T-cell (primary cell): ENCODE results near the gene MLST8. TPM values are rescaled to one million over a fixed set of nuclear protein-coding genes. Genes with fewer than 3 reads are reported as not detected.

Experiments used
- ATAC-seq, 4 experiments: fragments of 200-7000 bp in 3 of 4; fragments of 150-1000 bp in 1 of 4; cut with Tn5 transposase; replicated peaks in 1 of 4; 1 replicate in 3 of 4; 2 replicates in 1 of 4; pipeline ENCODE4 v1.10.0; 2021; ENCODE audit warnings: moderate library complexity in 3 of 4, mild to moderate bottlenecking in 2 of 4, moderate number of reproducible peaks in 1 of 4
- CTCF ChIA-PET, 2 donors: fragments of 300-600 bp; sonication (Branson Sonifier 250); formaldehyde crosslinking; loops; one replicate each; lab custom pipeline; 2022; ENCODE audit warnings: antibody characterized with exemption in 2 of 2; lab: Charles Lee
- POLR2A ChIA-PET, 2 donors: fragments of 300-600 bp; sonication (Branson Sonifier 250); formaldehyde crosslinking; loops; one replicate each; lab custom pipeline; 2022; ENCODE audit warnings: antibody characterized with exemption in 2 of 2; lab: Charles Lee
- DNase-seq, 35 experiments: peaks; one replicate each; pipeline versions ENCODE4 v3.0.0 to v3.0.0-alpha.2; 2013 to 2023
- H3K27ac ChIP-seq: one replicate; pipeline ENCODE4 v1.5.1; 2013; ENCODE audit warnings: low read length
- H3K27me3 ChIP-seq, 2 experiments: replicated peaks in 1 of 2; 1 replicate in 1 of 2; 2 replicates in 1 of 2; pipeline versions ENCODE4 v1.6.1 to v1.7.0; 2013; ENCODE audit warnings: low read length in 1 of 2, mixed read lengths in 1 of 2; ENCODE audit not compliant: control insufficient read depth in 2 of 2, insufficient read depth in 2 of 2; ENCODE audit errors: extremely low read depth in 1 of 2
- H3K36me3 ChIP-seq, 2 donors: 1 replicate in 1 of 2; 2 replicates in 1 of 2; pipeline versions ENCODE4 v1.6.1 to v1.7.0; 2013; ENCODE audit warnings: low read length in 1 of 2; ENCODE audit not compliant: control insufficient read depth in 2 of 2, insufficient read depth in 1 of 2; ENCODE audit errors: extremely low read depth in 1 of 2
- H3K4me1 ChIP-seq, 2 experiments: 1 replicate in 1 of 2; 2 replicates in 1 of 2; pipeline versions ENCODE4 v1.6.1 to v1.7.0; 2013; ENCODE audit warnings: low read length in 2 of 2, mixed read lengths in 1 of 2; ENCODE audit not compliant: insufficient read depth in 2 of 2, control insufficient read depth in 1 of 2; ENCODE audit errors: extremely low read depth in 1 of 2
- H3K4me3 ChIP-seq, 2 donors: 1 replicate in 1 of 2; 2 replicates in 1 of 2; pipeline versions ENCODE4 v1.5.1 to v1.7.0; 2013; ENCODE audit warnings: mild to moderate bottlenecking in 2 of 2, low read length in 1 of 2, moderate library complexity in 1 of 2; ENCODE audit not compliant: control insufficient read depth in 1 of 2; ENCODE audit errors: extremely low read depth in 1 of 2
- H3K9me3 ChIP-seq: 2 replicates; pipeline ENCODE4 v1.7.0; 2013
- H3K27ac Mint-ChIP-seq, 2 donors: one replicate each; pipeline ENCODE4 v1.8.0; 2020 to 2021; ENCODE audit warnings: mild to moderate bottlenecking in 2 of 2, mixed read lengths in 2 of 2
- H3K27me3 Mint-ChIP-seq, 2 donors: one replicate each; pipeline ENCODE4 v1.8.0; 2021 to 2022; ENCODE audit warnings: mixed read lengths in 2 of 2
- H3K36me3 Mint-ChIP-seq: one replicate; pipeline ENCODE4 v1.8.0; 2021; ENCODE audit warnings: mixed read lengths
- H3K4me1 Mint-ChIP-seq, 3 donors: one replicate each; pipeline ENCODE4 v1.8.0; 2020 to 2022; ENCODE audit warnings: mixed read lengths in 3 of 3, mild to moderate bottlenecking in 1 of 3
- H3K4me3 Mint-ChIP-seq, 3 donors: one replicate each; pipeline ENCODE4 v1.8.0; 2020 to 2022; ENCODE audit warnings: mild to moderate bottlenecking in 3 of 3, mixed read lengths in 3 of 3, moderate library complexity in 3 of 3
- H3K9me3 Mint-ChIP-seq, 3 donors: one replicate each; pipeline ENCODE4 v1.8.0; 2020 to 2022; ENCODE audit warnings: mixed read lengths in 3 of 3
- WGBS: methylation state at CpG from one replicate; pipeline ENCODE4 v1.1.5; 2013; ENCODE audit warnings: missing lambda C conversion rate; ENCODE audit not compliant: insufficient coverage; 5-methylcytosine and 5-hydroxymethylcytosine counted together
- total RNA-seq, 35 experiments: library from RNA in 6 of 35; stranded (reverse) in 6 of 35; fragments of 120-200 nt in 1 of 35; gene quantifications; one replicate each; pipeline versions ENCODE4 v1.2.1 to v1.2.4 and lab custom pipeline; 2013 to 2026

MLST8 gene
- total RNA-seq, 5 donors from 2014 or later (not counting 1 experiment from before 2014, with no cell fraction given) = 26.2 to 32.5 (median 30.2) TPM

GRCh38 chr16:2244301-2244700 lies 39.0 kb downstream of the MLST8 start:
- CTCF ChIA-PET = no interaction called here
- WGBS = 94% methylated on average over 11 of the region's 17 CpGs

DNA sequence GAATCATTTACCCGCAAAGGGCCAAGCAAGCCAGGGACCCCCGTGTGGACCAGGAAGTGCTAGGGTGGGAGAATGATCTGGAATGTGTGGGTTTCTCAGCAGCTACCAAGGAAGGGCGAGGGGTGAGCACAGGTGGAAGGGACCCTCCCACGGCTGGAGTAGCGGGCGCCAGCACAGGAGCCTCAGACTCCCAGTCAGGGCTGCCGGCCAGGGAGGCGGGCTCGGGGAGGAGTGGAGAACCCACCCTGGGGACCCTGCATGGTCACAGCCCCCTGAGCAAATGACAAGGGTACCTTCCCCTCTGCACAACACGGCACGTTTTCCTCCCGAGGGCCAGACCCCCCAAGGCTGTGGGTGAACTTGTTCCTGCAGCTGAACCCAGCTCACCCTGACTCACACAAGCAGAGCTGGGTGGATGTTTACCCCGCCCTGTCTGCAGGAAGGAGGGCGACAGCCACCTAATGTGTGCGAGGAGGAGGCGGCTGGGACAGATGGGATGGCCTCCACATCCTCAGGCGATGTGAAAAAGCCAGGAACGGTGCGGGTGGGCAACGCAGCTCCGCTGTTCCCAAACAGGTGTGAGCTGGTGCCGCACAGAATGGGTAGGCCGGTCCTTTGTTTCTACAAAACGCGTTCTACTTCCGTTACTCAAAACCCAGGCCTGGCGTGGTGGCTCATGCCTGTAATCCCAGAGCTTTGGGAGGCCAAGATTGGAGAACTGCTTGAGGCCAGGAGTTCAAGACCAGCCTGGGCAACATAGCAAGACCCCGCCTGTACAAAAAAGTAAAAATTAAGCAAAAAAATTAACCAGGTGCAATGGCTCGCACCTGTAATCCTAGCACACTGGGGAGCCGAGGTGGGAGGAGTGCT lies 39.9 kb downstream of the MLST8 start:
- CTCF ChIA-PET = no interaction called here
- Mint-ChIP-seq H3K36me3 (peaks cover 6% of the 10 kb centered on the region), H3K9me3 (no peaks in the 10 kb centered on the region), H3K4me1 (peaks cover 0 to 2% (median 2%) of the 10 kb centered on the region in 3 donors), H3K27ac (no peak overlapping the region), H3K4me3 (no peak overlapping the region), H3K27me3 (no peaks in the 10 kb centered on the region)
- H3K27me3 ChIP-seq = no peaks in the 10 kb centered on the region
- H3K4me1 ChIP-seq = peaks cover 0 to 5% of the 10 kb centered on the region in 2 experiments
- ATAC-seq = no peak
- DNase-seq = no peak
- POLR2A ChIA-PET = no interaction called here
- WGBS = 95% methylated on average over 23 of the region's 30 CpGs
- H3K27ac ChIP-seq = no peak overlapping the region
- no peak overlapping the region for H3K4me3 ChIP-seq
- peaks cover 8 to 42% of the 10 kb centered on the region in 2 donors for H3K36me3 ChIP-seq
- H3K9me3 ChIP-seq = no peaks in the 10 kb centered on the region

More at GRCh38 chr16:2244301-2244700, 39.0 kb downstream of the MLST8 start:
- Histone ChIP-seq H3K9me3 (no peaks in the 10 kb centered on the region), H3K4me1 (no peaks in the 10 kb centered on the region), H3K27ac (no peak overlapping the region), H3K36me3 (peaks cover 8 to 42% of the 10 kb centered on the region in 2 donors), H3K4me3 (no peak overlapping the region), H3K27me3 (no peaks in the 10 kb centered on the region)
- H3K4me1 Mint-ChIP-seq = no peaks in the 10 kb centered on the region
- H3K27me3 Mint-ChIP-seq = no peaks in the 10 kb centered on the region
- ATAC-seq = no peak
- POLR2A ChIA-PET = no interaction called here
- H3K9me3 Mint-ChIP-seq = no peaks in the 10 kb centered on the region
- peaks cover 6% of the 10 kb centered on the region for H3K36me3 Mint-ChIP-seq
- H3K27ac Mint-ChIP-seq = no peak overlapping the region
- H3K4me3 Mint-ChIP-seq = no peak overlapping the region
- no peak for DNase-seq

DNA sequence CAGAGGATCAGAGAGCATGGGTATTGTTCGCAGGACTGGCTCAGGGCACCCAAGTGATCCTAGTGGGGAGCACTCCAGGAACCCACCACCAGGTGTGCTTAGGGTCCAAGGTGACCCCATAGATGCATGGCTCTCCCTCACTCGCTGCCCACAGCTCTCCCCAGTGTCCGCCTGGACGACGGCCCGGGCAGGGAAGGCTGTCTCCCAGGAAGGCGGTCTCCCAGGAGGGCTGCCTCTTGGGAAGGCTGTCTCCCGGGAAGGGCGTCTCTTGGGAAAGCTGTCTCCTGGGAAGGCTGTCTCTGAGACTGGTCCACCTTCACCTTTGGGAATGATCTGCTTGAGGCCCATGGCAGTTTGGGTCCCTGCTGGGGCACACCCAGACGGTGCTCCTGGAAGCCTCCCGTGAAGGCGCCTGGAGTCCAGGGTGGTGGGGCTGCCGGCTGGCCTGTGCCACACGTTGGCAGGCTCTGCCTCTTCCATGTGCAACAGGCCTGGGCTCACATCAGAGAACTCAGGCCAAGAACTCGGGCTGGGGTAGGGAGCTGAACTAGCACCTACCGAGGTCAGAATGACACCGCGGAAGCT lies 41.1 kb downstream of the MLST8 start:
- no peak overlapping the region for H3K4me3 Mint-ChIP-seq
- peaks cover 4 to 5% (median 5%) of the 10 kb centered on the region in 3 donors for H3K4me1 Mint-ChIP-seq
- H3K27ac Mint-ChIP-seq = no peak overlapping the region
- WGBS = 98% methylated on average over 13 of the region's 18 CpGs
- no peak overlapping the region for H3K27ac ChIP-seq
- no peaks in the 10 kb centered on the region for H3K27me3 Mint-ChIP-seq
- ChIA-PET CTCF (no interaction called here), POLR2A (no interaction called here)
- H3K4me3 ChIP-seq = no peak overlapping the region
- ATAC-seq = no peak
- H3K36me3 Mint-ChIP-seq = peaks cover 6% of the 10 kb centered on the region
- H3K9me3 Mint-ChIP-seq = no peaks in the 10 kb centered on the region
- H3K4me1 ChIP-seq = peaks cover 3 to 13% of the 10 kb centered on the region in 2 experiments
- peaks cover 8 to 42% of the 10 kb centered on the region in 2 donors for H3K36me3 ChIP-seq
- no peak for DNase-seq
- H3K27me3 ChIP-seq = no peaks in the 10 kb centered on the region
- H3K9me3 ChIP-seq = no peaks in the 10 kb centered on the region

DNA sequence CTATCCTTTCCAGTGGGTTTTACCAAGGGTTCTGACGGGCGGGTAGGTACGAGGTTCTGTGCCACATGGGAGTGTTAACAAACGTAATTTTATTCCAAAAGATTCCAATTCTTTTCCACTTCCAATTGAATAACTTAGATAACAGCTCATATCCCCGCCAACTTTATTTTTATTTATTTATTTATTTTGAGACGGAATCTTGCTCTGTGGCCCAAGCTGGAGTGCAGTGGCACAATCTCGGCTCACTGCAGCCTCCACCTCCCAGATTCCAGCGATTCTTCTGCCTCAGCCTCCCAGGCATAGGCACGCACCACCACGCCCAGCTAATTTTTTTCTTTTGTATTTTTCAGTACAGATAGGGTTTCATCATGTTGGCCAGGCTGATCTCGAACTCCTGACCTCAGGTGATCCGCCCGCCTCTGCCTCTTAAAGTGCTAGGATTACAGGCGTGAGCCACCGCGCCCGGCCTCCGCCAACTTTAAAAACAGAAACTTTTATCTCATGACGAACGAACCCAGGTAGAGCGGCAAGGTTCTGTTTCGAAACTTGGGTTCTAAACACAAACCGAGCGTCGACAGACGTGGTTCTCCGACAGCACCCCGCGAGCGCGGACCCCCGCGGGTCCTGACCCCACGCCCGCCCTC lies 45.5 kb downstream of the MLST8 start:
- H3K4me3 Mint-ChIP-seq = peak overlapping the region; percentile 81 to 85 (median 84)
- peaks cover 19% of the 10 kb centered on the region for H3K36me3 Mint-ChIP-seq
- no peaks in the 10 kb centered on the region for H3K27me3 Mint-ChIP-seq
- H3K9me3 Mint-ChIP-seq = no peaks in the 10 kb centered on the region
- H3K4me3 ChIP-seq = peak overlapping the region; percentile 63 to 64
- H3K4me1 Mint-ChIP-seq = peaks cover 5 to 7% (median 6%) of the 10 kb centered on the region in 3 donors
- peak in 2 of 4 experiments; percentile 25 to 42 for ATAC-seq
- peaks cover 3 to 21% of the 10 kb centered on the region in 2 experiments for H3K4me1 ChIP-seq
- 10% methylated on average over 29 of the region's 35 CpGs for WGBS
- ChIA-PET CTCF (interaction anchor here in 1 of 2 donors (0.5 to 1.2 kb wide), 4 partner anchors 13 to 177 kb away, joined by 3 to 6 read pairs (median 3); no protein-coding TSS in a partner anchor), POLR2A (interaction anchor here in 1 of 2 donors (0.8 kb wide), 1 partner anchor 13 kb away, joined by 3 read pairs; no protein-coding TSS in a partner anchor)
- H3K27me3 ChIP-seq = no peaks in the 10 kb centered on the region
- H3K9me3 ChIP-seq = no peaks in the 10 kb centered on the region
- peak overlapping the region; percentile 69 for H3K27ac ChIP-seq
- peaks cover 6 to 29% of the 10 kb centered on the region in 2 donors for H3K36me3 ChIP-seq
- DNase-seq = peak in 21 of 35 experiments; percentile 13 to 61 (median 24)
- H3K27ac Mint-ChIP-seq = peak overlapping the region; percentile 89 to 91

DNA sequence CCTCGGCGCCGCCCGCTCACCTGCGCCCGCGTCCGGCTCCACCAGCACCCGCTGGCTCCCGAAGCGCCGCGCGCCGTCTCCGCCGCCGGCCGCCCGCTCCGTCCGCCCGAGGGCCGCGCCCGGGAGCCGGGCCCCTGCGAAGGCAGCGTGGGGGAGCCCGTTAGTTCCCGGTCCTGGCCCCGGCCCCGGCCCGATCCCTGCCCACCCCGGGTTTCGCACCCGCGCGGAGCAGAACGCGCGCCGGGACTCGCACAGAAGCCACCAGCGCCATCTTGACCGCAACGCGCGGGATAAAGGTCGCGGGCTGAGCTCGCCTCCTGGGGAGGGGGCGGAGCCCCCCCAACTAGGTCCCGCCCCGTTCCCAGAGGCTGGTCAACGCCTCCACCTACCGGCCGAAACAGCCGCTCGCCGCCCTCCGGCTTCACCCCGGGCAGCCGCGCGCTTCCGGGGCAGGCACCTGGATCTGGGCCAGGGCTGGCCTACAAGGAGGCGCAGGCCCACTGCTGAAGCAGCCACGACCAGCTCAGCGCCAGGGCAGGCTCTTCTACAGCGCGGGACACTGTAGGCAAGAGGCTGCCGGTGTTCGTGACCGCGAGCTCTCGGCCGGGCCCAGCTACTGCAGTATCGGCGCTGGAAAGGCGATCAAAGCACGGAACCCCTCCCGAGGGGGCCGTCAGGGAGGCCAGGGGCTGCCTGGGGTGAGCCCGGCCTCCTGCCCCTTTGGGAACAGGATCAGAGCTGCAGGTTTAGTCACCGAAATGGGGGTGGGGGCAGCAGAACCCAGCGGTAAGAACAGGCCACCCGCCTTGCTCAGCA lies 46.2 kb downstream of the MLST8 start, which contains the start of gene ECI1:
TSS of gene ECI1 (minus strand) at position 292 of the 816 bp plus-strand sequence. CDS start at position 271, 21 bp downstream.
- H3K9me3 Mint-ChIP-seq = no peaks in the 10 kb centered on the region
- WGBS = 4% methylated on average over 81 of the region's 88 CpGs
- ChIA-PET POLR2A (interaction anchor here (0.6 to 0.8 kb wide), 2 partner anchors 9 to 12 kb away, joined by 3 read pairs; no protein-coding TSS in a partner anchor), CTCF (interaction anchor here (0.5 to 1.2 kb wide), 6 partner anchors 11 to 176 kb away, joined by 3 to 6 read pairs (median 3); no protein-coding TSS in a partner anchor)
- ATAC-seq (peak; percentile 73 to 82 (median 76)), DNase-seq (peak; percentile 31 to 84 (median 53))
- peaks cover 5 to 7% (median 6%) of the 10 kb centered on the region in 3 donors for H3K4me1 Mint-ChIP-seq
- H3K27ac Mint-ChIP-seq = peak within 1 kb of the TSS; percentile 89 to 91
- Histone ChIP-seq H3K27me3 (no peaks in the 10 kb centered on the region), H3K9me3 (no peaks in the 10 kb centered on the region), H3K4me3 (peak within 1 kb of the TSS; percentile 63 to 64), H3K27ac (peak within 1 kb of the TSS; percentile 70), H3K36me3 (peaks cover under 1 to 29% of the 10 kb centered on the region in 2 donors), H3K4me1 (peaks cover 3 to 21% of the 10 kb centered on the region in 2 experiments)
- peaks cover 23% of the 10 kb centered on the region for H3K36me3 Mint-ChIP-seq
- H3K27me3 Mint-ChIP-seq = no peaks in the 10 kb centered on the region
- H3K4me3 Mint-ChIP-seq = peak within 1 kb of the TSS; percentile 81 to 85 (median 84)
